Activated CD8-positive, alpha-beta memory T cell treated with anti-CD3 and anti-CD28 coated beads, Interleukin-2, amount 50 U/mL, for 24 hours (primary cell): ENCODE data around the gene CCDC127.

ENCODE experiments used
- DNase-seq: peaks from one replicate; pipeline ENCODE4 v3.0.0-alpha.2; 2020; ENCODE audit errors: extremely low read depth

CCDC127 gene

DNA sequence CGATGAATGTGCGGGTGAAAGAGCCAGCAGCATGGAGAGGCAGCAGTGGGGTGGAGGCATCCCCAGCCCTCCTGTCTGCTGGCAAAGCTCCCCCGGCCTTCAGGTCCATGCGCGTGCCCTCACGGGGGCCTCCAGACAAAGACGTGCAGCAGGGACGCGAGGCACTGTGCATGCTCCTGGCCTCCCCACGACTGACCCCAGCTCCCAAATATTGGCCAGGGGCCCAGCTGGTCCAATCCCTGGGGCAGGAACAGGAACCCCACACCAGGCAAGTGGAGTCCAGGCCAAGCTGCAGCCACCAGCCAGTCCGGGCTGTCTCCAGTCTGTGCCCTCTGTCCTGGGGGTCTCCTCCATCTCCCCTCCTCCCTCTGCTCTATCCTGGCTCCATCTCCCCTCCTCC, 60.2 kb downstream of the CCDC127 start:
- no peak for DNase-seq

DNA sequence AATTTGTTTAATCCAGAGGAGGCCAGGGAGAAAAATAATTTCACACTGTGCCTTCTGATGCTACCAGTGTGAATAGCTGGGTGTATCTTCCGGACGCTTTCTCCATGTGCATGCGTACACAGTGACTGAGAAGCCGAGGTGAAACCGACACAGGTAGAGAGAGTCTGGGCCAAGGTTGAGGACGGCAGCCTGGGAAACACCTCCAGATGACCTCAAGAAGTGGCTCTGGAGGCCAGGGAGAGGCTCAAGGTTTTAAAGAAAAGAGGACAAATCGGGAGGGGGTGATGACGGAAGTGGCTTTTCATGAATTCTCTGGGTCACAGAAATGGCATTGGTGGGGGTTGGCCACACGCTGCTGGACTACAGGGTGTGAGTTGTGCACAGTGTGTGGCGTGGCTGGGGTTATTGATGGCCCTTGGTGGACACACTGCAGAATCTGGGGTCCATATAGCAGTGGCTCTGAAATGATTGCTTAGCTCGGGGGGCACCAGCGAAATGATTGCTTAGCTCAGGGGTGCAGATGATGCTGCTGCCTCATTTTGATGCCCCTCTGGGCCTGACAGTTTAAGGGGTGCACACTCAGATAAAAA, 60.7 kb downstream of the CCDC127 start:
- no peak for DNase-seq

DNA sequence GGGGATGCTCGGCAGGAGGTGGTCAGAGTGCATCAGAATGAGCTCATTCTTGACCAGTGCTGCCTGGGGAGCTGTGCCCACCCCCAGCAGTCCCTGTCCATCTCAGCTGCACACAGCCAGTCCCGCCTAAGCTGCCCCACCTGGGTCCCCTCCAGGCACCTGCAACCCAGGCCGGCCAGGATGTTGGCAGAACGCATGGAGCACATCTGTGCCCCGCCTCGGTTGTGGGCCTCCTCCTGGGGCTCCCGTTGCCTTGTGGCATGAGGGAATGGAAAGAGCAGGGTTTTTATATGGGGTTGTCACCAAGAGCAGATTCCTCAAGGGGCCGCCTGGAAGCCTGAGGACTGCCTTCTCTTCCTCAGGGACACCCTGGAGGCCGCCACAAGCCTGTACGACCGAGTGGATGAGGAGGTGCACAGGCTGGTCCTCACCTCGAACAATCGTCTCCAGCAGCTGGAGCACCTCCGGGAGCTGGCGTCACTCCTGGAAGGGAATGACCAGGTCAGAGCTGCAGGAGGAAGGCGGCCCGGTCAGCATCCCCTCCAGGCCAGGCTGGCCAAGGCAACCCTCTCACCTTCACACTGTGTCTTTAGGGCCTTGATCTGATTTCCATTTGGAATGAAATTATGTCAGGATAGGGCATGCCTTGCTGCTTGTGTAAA, 61.4 kb downstream of the CCDC127 start:
- DNase-seq = no peak

DNA sequence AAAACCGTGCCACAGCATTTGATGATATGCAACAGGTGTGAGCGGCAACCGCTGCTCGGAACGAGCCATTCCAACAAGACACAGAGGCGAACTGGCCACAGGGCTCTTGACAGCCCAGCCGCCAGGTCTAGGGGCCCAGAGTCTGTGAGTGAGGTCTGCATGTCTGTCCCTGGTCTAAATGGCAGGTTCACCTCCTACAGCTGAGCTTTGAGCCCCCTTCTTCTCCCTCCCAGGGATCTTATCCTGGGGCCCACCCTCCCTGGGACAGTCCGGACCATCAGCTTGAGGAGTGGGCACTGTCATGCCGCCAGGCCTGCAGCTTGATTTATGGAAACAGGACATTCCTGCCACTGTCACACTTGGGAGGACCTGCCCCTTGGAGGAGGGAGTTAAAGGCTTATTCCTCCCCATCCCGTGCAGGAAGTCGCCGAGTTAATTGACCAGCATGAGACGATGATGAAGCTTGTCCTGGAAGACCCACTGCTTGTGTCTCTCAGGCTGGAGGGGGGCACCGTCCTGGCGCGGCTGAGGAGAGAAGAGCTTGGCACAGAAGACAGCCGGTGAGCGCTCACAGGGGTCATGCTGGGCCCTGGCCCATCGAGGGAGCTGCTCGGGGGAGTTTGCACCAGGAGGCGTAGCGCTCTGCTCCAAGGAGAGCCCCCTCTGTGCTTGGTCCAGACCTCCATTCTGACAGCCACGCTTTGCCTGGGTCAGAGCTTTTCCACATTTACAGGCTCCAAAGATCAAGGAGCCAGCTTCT, 62.1 kb downstream of the CCDC127 start:
- no peak for DNase-seq

DNA sequence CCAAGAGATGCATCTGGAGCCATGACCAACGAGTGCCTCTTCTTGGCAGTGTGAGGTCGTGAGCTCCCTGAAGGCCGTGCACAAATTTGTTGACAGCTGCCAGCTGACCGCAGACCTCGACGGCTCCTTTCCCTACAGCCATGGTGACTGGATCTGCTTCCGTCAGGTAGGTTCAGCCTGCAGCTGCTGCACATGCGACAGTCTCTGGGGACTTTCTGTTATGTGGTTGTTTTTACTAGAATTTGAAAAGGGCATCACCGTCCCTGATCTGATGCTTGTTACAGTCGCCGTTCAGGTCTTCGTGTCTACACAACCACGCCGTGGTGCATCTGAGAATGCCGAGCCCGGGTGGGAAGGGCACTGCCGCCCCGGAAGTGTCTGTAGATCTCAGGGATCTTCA, 63.1 kb downstream of the CCDC127 start:
- DNase-seq = no peak

DNA sequence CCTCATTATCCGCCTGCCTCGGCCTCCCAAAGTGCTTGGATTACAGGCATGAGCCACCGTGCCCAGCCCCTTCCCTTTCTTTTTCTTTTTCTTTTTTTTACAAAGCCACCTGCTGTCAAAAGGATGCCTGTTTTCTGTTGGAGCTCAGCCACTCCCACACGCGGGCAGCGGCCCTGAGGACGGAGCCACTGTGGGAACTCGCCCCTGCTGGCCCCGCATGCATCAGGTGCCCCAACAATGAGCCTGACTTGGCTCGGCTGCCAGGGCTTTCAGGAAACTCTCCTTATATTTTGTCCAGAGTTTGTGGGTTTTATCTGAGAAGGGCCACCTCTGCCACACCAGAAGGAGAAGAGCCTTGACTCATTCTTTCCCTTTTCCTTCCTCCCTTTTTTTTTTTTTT, 63.7 kb downstream of the CCDC127 start:
- no peak for DNase-seq

DNA sequence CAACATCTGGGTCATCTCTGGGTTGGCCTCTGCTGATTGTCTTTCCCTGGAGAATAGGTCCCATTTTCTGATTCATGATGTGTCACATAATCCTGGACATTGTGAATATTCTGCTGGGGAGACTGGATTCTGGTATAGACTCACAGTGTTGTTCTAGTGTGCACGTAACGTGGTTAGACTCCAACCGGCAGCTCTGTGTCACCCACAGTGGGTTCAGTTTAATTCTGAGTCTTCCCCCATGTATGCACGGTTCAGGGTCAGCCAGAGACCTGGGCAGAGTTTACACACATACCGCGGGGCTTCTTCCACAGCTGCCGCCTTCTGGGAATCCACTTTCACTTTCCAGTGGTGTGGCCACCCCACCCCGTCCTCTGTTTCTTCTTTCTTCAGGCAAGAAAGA, 64.7 kb downstream of the CCDC127 start:
- no peak for DNase-seq

DNA sequence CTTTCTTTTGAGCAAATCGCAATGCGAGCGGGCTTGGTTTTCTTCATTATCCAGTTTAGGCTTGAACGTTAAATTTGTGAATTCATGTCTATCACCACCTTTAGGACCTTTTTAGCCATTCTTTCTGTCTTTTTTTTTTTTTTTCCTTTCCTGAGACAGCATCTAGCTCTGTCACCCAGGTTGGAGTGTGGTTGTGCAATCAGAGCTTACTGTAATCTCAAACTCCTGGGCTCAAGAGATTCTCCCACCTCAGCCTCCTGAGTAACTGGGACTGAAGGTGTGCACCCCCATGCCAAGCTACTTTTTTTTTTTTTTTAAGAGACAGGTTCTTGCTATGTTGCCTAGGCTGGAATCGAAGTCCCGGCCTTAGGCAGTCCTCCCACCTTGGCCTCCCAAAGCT, 65.9 kb downstream of the CCDC127 start:
- no peak for DNase-seq

DNA sequence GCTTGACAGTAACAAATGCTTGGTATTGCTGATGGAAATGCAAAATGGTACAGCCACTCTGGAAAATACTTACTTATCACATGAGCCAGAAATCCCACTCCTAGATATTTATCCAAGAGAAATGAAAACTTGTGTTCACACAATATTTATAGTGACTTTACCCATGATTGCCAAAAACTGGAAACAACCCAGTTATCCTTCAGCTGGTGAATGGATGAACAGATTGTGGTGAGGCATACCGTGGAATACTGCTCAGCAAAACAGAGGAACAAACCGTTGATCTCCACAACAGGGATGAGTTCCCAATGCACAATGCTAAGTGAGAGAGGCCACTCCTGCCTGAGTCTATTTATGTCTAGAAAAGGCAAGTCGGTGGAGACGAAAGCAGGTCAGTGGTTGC, 67.2 kb downstream of the CCDC127 start:
- no peak for DNase-seq

DNA sequence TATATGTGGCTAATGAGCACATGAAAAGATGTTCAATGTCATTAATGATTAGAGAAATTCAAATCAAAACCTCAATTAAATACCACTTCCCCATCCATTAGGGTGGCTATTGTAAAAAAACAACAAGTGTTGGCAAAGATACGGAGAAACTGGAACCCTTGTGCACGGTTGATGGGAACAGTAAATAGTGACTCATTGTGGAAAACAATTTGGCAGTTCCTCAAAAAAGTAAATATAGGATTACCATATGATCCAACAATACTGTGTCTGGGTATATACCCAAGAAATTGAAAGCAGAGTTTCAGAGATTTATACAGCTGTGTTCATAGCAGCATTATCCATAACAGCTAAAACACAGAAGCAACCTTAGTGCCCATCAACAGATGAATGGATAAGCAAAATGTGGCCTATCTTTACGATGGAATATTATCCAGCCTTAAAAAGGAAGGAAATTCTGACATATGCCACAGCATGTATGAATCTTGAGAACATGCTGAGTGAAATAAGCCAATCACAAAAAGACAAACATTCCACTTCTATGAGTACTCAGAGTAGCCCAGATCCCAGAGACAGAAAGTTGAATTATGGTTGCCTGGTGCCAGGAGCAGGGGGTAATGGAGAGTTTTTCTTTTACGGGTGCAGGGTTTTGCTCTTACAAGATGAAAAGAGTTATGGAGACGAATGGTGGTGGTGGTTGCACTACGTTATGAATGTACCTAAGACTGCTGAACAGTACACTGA, 68.0 kb downstream of the CCDC127 start:
- DNase-seq = no peak

DNA sequence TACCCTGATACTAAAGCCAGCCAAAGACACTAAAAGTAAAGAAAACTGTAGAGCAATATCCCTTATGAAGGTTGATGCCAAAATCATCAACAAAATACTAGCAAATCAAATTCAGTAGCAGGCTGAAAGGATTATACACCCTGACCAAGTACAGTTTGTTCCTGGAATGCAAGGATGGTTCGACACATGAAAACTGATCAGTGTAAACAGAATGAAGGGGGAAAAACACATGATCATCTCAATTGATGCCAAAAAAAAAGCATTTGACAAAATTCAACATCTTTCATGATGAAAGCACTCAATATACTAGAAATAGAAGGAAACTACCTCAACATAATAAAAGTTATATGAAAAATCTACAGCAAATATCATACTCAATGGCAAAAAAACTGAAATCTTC, 70.2 kb downstream of the CCDC127 start:
- no peak for DNase-seq
